ENCODE results near the gene TMCC1. TPM values are rescaled to one million over a fixed set of nuclear protein-coding genes. Genes with fewer than 3 reads are reported as not detected.
A peak's percentile ranks its signal among the peaks of the same experiment; 100 is the strongest.

The TMCC1 gene
- polyA plus RNA-seq, 6 donors from 2014 or later = 4.0 to 7.4 (median 5.7) TPM

DNA sequence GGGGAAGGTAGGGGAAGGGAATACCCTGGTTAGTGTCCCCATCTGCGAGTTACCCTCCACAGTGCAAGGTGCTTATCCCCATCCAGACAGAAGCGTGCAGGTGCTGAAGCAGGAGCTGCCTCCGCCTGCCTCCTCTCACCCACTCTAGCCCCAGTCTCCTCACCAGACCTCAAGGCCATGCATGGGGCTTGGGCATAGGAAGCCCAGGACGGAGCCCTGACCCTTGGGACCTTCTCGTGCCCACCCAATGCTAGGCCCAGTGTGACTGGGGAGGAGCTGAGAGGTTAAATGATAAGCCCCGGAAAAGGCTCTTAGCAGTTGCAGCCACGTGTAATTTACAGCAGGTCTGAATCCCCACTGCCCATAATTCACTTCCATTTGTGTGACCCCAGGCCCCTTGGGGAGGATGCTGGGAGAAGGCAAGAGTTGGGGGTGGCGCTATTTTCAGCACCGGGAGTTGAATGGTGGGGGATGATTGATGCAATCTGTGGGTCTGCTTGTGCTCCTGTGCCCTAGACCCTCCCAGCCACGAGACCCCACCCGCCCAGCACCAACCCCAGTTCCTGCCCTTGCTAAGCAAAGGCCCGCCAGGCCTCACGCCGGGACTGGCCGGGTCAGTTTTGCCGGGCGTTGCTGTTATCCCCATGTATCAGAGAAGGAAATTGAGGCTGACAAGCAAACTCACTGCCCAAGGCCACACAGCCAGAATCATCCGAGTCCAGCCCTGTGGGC lies 272.5 kb downstream of the TMCC1 start:
- Mint-ChIP-seq H3K27ac (no peak overlapping the region), H3K27me3 (peaks cover 15 to 25% (median 17%) of the 10 kb centered on the region in 3 donors)

DNA sequence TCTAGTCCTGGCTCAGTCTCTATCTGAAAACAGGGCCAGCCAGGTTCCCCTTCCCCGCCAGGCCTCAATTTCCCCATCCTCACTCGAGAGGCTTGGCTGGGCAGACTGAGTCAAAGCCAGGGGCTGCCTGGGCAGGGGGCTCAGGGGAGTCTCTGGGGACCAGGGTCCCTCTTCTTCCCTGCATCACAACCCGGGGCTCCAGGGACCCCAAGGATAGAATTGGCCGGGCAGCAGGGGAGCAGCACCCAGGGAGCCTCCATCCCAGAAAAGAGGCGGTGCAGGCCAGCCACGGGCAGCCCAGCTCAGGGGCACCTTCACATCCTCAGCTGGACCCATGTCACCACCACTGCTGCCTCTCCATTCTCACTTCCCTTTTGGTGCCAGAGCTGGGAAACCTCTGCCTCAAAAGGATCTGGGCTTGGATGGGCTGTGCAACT lies 273.8 kb downstream of the TMCC1 start:
- Mint-ChIP-seq H3K4me3 (no peak overlapping the region), H3K9me3 (no peaks in the 10 kb centered on the region), H3K36me3 (no peaks in the 10 kb centered on the region), H3K27me3 (peaks cover 21 to 35% (median 25%) of the 10 kb centered on the region in 3 donors), H3K27ac (peak overlapping the region in 1 of 6 donors; percentile 21), H3K4me1 (peaks cover 8 to 12% (median 9%) of the 10 kb centered on the region in 3 donors)
- peak in 1 of 2 donors; percentile 44 for ATAC-seq (ENCODE audit: low read depth in 2 of 2)
- DNase-seq = no peak

More for the DNA sequence above, 272.5 kb downstream of the TMCC1 start:
- no peak overlapping the region for H3K4me3 Mint-ChIP-seq
- H3K9me3 Mint-ChIP-seq = no peaks in the 10 kb centered on the region
- no peak for ATAC-seq (ENCODE audit: low read depth in 2 of 2)
- no peaks in the 10 kb centered on the region for H3K36me3 Mint-ChIP-seq
- no peak for DNase-seq
- peaks cover 10 to 13% (median 12%) of the 10 kb centered on the region in 3 donors for H3K4me1 Mint-ChIP-seq

DNA sequence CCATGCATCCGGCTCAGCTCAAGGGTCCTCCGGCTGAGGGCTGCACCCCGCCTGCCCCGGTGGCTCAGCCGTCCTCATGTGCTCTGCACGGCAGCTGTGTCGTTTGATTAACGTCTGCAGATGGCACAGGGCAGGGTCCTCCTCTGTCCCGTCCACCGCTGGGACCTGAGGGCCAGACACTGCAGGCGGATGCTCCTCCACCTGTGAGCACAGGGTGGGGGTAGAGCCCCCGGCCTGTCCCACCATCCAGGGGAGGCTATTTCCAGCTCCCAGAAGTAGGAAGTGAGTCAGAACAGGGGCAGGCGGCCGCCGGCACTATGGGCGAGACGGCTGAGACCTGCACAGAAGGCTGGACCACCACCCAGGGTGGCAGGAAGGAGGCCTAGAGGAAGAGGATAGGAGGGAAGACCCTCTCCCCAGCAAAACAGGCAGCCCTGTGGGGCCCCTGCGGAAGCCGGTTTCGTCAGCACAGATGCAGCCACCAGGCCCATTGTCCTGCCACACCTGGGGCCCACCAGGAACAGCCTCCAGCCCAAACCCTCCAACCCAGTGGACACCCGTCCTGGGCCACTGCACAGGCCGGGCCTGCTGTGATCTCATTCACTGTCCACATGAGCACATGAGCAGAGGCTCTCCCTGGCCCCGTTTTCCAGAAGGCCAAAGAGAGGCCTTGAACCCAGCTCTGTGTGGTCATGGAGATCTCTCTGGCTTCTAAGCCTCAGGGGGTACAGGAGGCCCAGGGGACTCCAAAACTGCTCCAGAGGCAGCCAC lies 274.4 kb downstream of the TMCC1 start:
- H3K36me3 Mint-ChIP-seq = no peaks in the 10 kb centered on the region
- H3K27me3 Mint-ChIP-seq = peaks cover 23 to 35% (median 25%) of the 10 kb centered on the region in 3 donors
- H3K4me3 Mint-ChIP-seq = peak overlapping the region in 7 of 8 donors; percentile 10 to 80 (median 46)
- DNase-seq = no peak
- no peaks in the 10 kb centered on the region for H3K9me3 Mint-ChIP-seq
- peak overlapping the region in 1 of 6 donors; percentile 77 for H3K27ac Mint-ChIP-seq
- peaks cover 8 to 12% (median 9%) of the 10 kb centered on the region in 3 donors for H3K4me1 Mint-ChIP-seq
- ATAC-seq (ENCODE audit: low read depth in 2 of 2) = peak in 1 of 2 donors; percentile 30

DNA sequence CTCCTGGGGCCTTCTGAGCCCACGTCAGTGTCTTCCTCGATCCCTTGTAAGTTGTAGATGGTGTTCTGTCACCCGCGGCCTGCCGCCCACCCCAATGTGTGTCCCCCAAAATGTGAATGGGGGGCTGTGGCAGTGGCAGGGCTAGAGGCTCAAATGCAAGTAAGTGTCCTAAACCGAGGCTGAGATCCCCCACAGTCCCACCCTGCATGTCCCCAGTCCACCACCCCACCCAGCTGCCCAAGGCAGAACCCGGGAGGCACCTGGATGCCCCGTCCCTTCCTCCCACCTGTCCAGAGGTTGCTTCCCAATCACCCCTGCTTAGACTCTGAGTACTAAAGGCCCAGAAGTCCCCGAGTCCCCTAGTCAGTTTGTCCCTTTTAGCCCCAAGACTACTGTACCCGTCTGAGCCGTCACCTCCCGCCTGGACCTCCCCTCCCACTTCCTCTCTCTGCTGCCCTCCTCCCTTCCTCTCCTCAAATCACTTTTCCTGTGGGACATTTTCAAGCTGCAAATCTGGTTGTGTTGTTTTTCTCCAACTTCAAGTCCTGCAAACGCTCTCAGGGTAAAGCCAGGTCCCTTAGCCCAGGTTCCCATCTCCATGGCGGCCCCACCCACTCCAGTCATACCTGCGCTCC lies 275.2 kb downstream of the TMCC1 start:
- Mint-ChIP-seq H3K27ac (peak overlapping the region in 2 of 6 donors; percentile 77 to 93), H3K4me1 (peaks cover 8 to 12% (median 9%) of the 10 kb centered on the region in 3 donors), H3K27me3 (peaks cover 23 to 36% (median 25%) of the 10 kb centered on the region in 3 donors), H3K36me3 (no peaks in the 10 kb centered on the region), H3K4me3 (peak overlapping the region in 7 of 8 donors; percentile 10 to 80 (median 46)), H3K9me3 (no peaks in the 10 kb centered on the region)
- no peak for DNase-seq
- no peak for ATAC-seq (ENCODE audit: low read depth in 2 of 2)

DNA sequence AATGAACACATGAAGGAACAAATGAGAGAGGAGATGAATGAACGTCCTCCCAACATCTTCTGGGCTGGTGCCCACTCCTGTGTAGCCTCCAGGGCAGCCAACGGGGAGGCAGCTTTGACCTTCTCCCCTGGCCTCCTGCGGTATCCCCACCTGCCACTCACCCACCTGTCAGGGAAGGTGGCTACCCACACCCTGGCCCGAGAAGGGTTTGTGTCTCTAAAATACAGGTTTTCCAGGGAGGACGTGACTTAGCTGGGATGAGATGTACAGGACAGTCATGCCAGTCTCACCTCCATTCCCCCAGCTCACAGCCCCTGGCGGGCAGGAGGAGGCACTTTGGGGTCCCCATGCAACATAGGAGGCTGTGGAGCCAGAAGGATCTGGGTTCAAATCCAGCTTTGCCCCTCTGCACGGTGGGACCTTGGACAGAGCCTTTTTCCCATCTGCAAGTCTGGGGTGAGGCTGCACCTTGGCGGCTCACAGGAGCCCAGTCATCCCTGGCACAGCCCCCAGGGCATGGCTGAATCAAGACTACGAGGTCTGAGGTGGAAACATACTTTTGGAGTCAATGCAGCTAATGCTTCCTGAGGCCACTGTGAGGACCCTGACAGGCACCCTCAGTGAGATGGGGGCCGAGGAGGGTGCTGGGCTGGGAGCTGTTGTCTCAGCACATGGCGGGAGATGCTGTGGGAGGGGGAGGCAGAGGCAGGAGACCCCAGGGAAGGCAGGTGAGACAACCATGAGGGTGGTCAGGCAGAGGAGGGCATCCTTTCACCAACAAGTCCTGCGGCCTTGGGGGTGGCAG lies 275.9 kb downstream of the TMCC1 start:
- Mint-ChIP-seq H3K27me3 (peaks cover 23 to 44% (median 25%) of the 10 kb centered on the region in 3 donors), H3K36me3 (no peaks in the 10 kb centered on the region), H3K4me3 (no peak overlapping the region), H3K27ac (no peak overlapping the region), H3K9me3 (no peaks in the 10 kb centered on the region), H3K4me1 (peaks cover 8 to 12% (median 9%) of the 10 kb centered on the region in 3 donors)
- DNase-seq = no peak
- ATAC-seq (ENCODE audit: low read depth in 2 of 2) = no peak

DNA sequence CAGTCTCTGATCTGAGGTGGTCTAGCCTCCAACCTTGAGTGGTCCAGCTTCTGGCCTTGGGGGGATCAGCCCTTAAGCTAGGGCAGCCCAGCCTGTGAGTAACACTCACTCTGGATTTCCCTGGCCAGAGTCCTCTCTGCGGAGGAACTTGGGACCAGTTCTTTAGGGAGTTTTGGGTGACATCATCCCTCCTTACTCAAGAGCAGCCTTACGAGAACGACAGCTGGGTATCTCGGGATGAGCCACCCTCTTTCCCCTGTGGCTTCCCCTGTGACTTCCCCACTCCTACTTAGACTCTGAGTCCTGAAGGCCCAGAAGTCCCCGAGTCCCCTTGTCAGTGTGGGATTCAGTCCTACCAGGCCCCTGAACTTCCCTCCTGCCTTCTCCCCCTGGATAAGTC lies 276.8 kb downstream of the TMCC1 start:
- DNase-seq (no peak), ATAC-seq (ENCODE audit: low read depth in 2 of 2) (no peak)
- no peak overlapping the region for H3K4me3 Mint-ChIP-seq
- H3K36me3 Mint-ChIP-seq = no peaks in the 10 kb centered on the region
- peaks cover 23 to 48% (median 25%) of the 10 kb centered on the region in 3 donors for H3K27me3 Mint-ChIP-seq
- H3K27ac Mint-ChIP-seq = peak overlapping the region in 1 of 6 donors; percentile 8
- peaks cover 8 to 12% (median 9%) of the 10 kb centered on the region in 3 donors for H3K4me1 Mint-ChIP-seq
- no peaks in the 10 kb centered on the region for H3K9me3 Mint-ChIP-seq

DNA sequence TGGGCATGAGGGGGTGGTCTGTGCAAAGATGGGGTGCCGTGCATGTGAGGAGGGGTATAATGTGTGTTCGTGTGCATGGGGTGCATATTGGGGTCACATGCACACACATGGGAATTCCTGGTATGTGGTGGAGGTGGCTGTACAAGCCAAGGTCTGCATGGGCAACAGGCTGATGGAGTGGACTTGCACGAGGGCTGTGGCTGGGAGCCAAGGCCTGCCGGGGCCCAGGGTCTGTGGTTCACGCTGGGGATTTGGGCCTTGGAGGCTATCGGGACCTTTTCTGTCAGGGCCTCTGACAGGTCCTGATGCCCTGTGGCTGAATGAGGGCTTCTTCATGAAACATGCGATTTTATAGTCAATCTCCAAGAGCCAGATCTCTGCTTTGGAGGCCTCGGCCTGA lies 277.2 kb downstream of the TMCC1 start:
- Mint-ChIP-seq H3K9me3 (no peaks in the 10 kb centered on the region), H3K27me3 (peaks cover 23 to 51% (median 25%) of the 10 kb centered on the region in 3 donors), H3K4me3 (no peak overlapping the region), H3K36me3 (no peaks in the 10 kb centered on the region), H3K4me1 (peaks cover 8 to 12% (median 9%) of the 10 kb centered on the region in 3 donors), H3K27ac (no peak overlapping the region)
- no peak for DNase-seq
- ATAC-seq (ENCODE audit: low read depth in 2 of 2) = no peak

DNA sequence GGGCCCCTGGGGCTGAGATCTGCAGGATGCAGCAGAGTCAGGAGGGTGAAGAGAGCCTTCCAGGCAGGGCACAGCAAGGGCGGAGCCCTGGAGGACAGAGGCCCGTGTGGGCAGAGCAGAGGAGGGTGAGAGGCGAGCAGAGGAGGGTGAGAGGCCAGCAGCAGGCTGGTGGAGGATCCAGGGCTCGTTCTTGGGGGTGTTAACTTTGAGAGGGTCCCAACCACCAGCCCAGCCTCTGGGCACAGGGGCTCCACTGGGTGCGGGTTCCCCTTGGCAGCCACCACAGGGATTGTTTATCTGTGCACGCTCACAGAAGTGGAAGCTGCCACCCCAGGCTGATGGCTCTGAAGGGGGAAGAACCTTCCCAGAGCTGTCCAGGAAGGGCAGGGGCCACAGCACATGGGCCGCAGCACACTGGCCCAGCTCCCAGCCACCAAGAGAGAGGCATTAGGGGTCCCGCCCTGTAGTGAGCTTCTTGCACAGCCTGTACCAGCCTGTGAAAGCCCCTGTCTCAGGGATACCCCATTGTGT lies 277.7 kb downstream of the TMCC1 start:
- Mint-ChIP-seq H3K4me3 (no peak overlapping the region), H3K4me1 (peaks cover 8 to 12% (median 9%) of the 10 kb centered on the region in 3 donors), H3K36me3 (no peaks in the 10 kb centered on the region), H3K27ac (no peak overlapping the region), H3K27me3 (peaks cover 23 to 55% (median 25%) of the 10 kb centered on the region in 3 donors), H3K9me3 (no peaks in the 10 kb centered on the region)
- ATAC-seq (ENCODE audit: low read depth in 2 of 2) = no peak
- DNase-seq = no peak

DNA sequence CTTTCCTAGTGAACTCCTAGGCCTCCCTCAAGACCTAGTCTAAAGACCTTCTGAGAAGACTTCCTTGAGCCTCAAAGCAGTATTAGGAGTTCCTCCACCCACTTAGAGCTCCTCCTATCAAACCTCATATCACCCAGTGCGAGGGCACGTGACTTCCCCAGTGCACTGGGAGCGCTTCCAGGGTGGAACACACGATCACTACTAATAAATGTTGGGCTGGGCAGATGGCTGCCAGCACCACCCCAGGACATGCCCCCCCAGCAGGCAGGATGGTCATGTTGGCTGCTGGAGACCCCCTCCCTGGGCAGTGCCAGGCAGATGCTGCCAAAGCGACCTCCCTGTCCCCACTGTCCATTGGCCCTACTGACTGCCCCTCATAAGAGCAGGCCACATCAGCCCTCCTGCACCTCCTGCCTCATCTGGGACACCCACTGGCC lies 278.6 kb downstream of the TMCC1 start:
- no peaks in the 10 kb centered on the region for H3K36me3 Mint-ChIP-seq
- no peaks in the 10 kb centered on the region for H3K9me3 Mint-ChIP-seq
- DNase-seq = no peak
- peak overlapping the region in 1 of 6 donors; percentile 88 for H3K27ac Mint-ChIP-seq
- no peak for ATAC-seq (ENCODE audit: low read depth in 2 of 2)
- H3K4me1 Mint-ChIP-seq = peaks cover 8 to 12% (median 9%) of the 10 kb centered on the region in 3 donors
- H3K4me3 Mint-ChIP-seq = no peak overlapping the region
- peaks cover 23 to 55% (median 25%) of the 10 kb centered on the region in 3 donors for H3K27me3 Mint-ChIP-seq

DNA sequence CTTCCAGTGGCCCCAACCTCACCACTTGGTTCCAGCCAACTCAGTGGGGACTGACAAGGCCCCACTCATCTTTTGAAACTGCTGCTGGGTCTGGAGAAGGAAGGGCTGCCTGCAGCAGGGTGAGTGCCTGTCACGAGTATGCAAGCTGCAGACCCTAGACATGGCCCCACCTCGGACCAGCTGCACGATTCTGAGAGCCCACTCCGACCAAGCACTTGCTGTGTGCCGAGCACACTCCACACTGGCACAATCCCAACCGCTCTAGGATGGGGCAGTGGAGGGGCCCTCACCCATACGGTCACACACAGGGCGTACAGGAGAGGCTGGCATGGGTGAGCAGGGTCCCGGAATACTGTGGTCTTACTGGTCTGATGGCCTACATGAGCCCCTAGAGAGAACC lies 279.1 kb downstream of the TMCC1 start:
- Mint-ChIP-seq H3K4me3 (no peak overlapping the region), H3K27me3 (peaks cover 25 to 55% (median 28%) of the 10 kb centered on the region in 3 donors), H3K4me1 (peaks cover 8 to 12% (median 9%) of the 10 kb centered on the region in 3 donors), H3K9me3 (no peaks in the 10 kb centered on the region), H3K36me3 (no peaks in the 10 kb centered on the region), H3K27ac (no peak overlapping the region)
- ATAC-seq (ENCODE audit: low read depth in 2 of 2) = no peak
- DNase-seq = no peak

DNA sequence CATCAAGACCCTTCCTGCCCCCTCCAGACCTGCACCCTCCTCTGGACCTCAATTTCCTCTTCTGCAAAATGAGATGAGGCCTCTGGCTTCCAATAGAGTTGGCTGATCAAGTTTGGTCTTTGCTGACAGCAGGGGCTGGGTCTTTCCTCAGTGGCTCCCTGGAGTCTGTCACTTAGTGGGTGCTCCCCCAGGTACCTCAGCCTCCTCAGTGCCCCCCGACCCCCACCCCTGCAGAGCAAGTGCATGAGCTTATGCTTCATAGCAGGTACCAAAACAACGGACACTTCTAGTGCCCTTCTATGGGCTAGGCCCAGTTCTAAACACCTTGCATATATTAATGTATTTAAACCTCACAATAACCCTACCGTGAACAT lies 280.2 kb downstream of the TMCC1 start:
- H3K27me3 Mint-ChIP-seq = peaks cover 23 to 54% (median 23%) of the 10 kb centered on the region in 3 donors
- DNase-seq (no peak), ATAC-seq (ENCODE audit: low read depth in 2 of 2) (no peak)
- no peaks in the 10 kb centered on the region for H3K9me3 Mint-ChIP-seq
- H3K36me3 Mint-ChIP-seq = no peaks in the 10 kb centered on the region
- H3K4me3 Mint-ChIP-seq = no peak overlapping the region
- H3K27ac Mint-ChIP-seq = no peak overlapping the region
- H3K4me1 Mint-ChIP-seq = peaks cover 2 to 9% (median 6%) of the 10 kb centered on the region in 3 donors

DNA sequence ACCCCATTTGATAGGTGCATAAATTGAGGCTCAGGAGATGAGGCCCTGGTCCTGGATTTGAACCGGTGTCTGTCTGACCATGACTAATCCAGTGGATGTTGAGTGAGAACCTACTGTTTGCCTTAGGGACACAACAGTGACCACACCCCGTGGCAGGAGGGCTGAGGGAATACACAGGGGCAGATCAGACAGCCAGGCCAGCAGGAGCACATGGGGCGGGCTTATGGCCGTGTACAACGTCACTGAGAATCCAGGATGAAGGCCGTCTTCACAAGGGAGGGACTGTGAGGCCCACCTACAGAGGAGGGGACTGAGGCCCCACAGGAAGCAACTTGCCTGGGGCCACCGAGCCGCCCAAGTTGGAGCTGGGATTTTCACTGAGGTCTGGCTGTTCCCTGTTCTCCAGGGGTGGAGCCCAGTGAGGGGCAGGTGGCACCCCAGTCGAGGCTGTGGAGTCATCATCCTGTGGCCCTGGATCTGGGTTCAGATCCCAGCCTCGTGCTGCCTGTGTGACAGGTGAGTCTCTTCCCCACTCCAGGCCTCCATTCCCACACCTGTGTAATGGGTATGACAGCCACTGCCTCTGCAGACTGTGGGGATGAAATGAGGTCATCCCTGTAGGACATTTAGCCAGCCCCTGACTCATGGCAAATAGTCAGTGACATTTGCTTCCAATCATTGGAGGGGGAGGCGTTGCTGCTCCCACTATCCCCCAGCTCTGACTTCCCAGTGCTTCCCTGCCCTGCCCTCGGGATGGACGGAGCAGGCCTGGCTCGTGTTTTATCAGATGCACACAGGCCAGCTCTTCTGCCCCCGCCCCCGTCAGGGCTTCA lies 280.8 kb downstream of the TMCC1 start:
- DNase-seq = no peak
- Mint-ChIP-seq H3K27me3 (peaks cover 20 to 53% (median 24%) of the 10 kb centered on the region in 3 donors), H3K4me1 (peaks cover 0 to 9% (median 5%) of the 10 kb centered on the region in 3 donors), H3K4me3 (no peak overlapping the region), H3K36me3 (no peaks in the 10 kb centered on the region), H3K27ac (no peak overlapping the region), H3K9me3 (no peaks in the 10 kb centered on the region)
- ATAC-seq (ENCODE audit: low read depth in 2 of 2) = no peak
